Sigmoid colon (tissue), 4 donors: Measurements from ENCODE around the gene RARA.

Experiments used
- EP300 ChIP-seq, 4 donors: sonication (generic); formaldehyde crosslinking; IDR thresholded peaks; one replicate each; pipeline ENCODE4 v1.6.1; 2017; ENCODE audit warnings: antibody characterized with exemption in 4 of 4
- POLR2A ChIP-seq, 2 donors: fragments of 450-650 bp; IDR thresholded peaks; one replicate each; pipeline ENCODE4 v1.6.1; 2016; ENCODE audit warnings: antibody characterized with exemption in 2 of 2, mild to moderate bottlenecking in 2 of 2, moderate library complexity in 2 of 2
- POLR2AphosphoS5 ChIP-seq, 4 donors: sonication (generic); formaldehyde crosslinking; IDR thresholded peaks; one replicate each; pipeline ENCODE4 v1.6.1; 2017; ENCODE audit warnings: antibody characterized with exemption in 4 of 4
- TF ChIP-seq, protein P1 (sequence below), 4 experiments: fragments of 450-650 bp in 3 of 4; fragments of 200-600 bp in 1 of 4; IDR thresholded peaks; one replicate each; pipeline ENCODE4 v1.5.1; 2016 to 2019; ENCODE audit warnings: antibody characterized with exemption in 4 of 4, mild to moderate bottlenecking in 3 of 4, moderate library complexity in 2 of 4

DNA sequence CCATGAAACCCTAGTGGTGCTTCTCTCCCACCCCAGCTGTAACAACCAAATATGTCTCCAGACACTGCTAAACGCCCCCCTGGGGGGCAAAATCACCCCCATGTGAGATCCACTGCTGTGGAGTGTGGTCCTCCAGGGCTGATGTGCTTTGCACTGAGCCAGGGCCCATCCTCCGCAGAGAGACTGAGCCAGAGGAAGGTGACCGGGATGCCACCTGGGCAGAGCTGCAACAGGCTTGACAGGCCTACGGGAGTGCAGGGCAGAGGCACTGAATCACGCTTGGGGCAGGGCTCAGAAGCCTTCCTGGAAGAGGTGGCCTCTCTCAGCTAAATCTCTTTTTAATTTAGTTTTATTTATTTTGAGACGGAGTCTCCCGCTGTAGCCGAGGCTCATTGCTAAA is 51.1 kb downstream of the RARA start:
- TF ChIP-seq, protein P1, sequence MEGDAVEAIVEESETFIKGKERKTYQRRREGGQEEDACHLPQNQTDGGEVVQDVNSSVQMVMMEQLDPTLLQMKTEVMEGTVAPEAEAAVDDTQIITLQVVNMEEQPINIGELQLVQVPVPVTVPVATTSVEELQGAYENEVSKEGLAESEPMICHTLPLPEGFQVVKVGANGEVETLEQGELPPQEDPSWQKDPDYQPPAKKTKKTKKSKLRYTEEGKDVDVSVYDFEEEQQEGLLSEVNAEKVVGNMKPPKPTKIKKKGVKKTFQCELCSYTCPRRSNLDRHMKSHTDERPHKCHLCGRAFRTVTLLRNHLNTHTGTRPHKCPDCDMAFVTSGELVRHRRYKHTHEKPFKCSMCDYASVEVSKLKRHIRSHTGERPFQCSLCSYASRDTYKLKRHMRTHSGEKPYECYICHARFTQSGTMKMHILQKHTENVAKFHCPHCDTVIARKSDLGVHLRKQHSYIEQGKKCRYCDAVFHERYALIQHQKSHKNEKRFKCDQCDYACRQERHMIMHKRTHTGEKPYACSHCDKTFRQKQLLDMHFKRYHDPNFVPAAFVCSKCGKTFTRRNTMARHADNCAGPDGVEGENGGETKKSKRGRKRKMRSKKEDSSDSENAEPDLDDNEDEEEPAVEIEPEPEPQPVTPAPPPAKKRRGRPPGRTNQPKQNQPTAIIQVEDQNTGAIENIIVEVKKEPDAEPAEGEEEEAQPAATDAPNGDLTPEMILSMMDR (IDR thresholded peaks at IDR 0.05): no peak
- TF ChIP-seq EP300 (IDR thresholded peaks at IDR 0.05): no peak
- TF ChIP-seq POLR2A (IDR thresholded peaks at IDR 0.05): no peak
- no peak for TF ChIP-seq POLR2AphosphoS5 (IDR thresholded peaks at IDR 0.05)
